HG02970 (cell line): ENCODE results near the gene MYOC.
"Not testable (repeated sequence)": the region's sequence is repeated elsewhere in the genome, so short reads cannot be mapped to it uniquely, and the experiment has no call there.

ENCODE experiments used
- ATAC-seq: cut with Tn5 transposase; IDR thresholded peaks from one replicate; pipeline ENCODE4 v1.9.1; 2021; ENCODE audit warnings: mild to moderate bottlenecking, moderate library complexity, moderate number of reproducible peaks; ENCODE audit not compliant: unreplicated experiment, low FRiP score

Gene MYOC

DNA sequence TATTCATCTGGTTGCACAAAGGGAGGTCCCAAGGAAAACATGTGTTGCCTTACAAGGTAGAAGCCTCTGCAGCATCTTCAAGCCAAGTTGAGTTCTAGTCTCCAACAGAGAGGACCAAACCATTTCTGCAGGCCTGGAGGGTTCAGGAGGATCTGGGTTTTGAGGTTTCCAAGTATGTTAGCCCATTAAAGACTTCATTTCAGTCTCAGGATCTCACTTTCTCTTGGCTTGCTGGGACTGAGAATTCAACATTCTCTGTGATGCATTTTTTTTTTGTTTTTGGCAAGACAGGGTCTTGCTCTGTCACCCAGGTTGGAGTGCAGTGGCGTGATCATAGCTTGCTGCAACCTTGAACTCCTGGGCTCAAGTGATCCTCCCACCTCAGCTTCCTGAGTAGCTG, 39.2 kb downstream of the MYOC start:
- ATAC-seq = no peak

DNA sequence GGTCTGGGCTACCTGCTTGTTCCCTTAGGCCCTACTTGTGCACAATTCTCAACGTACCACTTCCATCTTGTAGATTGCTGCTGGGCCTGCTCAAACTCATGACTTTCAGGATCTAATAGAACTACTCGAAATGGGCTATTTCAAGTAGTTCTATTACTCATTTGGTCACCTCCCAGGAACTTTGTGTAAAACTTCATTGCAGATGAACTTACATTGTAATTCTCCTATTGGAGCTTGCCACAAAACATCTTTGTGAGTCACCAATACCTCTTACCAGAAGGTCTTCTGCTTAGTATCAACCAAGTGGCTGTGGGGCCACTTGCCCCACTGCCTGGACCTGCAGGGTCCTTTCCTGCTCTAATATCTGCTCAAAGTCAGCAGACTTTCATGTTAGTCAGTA, 41.2 kb downstream of the MYOC start:
- ATAC-seq = no peak

DNA sequence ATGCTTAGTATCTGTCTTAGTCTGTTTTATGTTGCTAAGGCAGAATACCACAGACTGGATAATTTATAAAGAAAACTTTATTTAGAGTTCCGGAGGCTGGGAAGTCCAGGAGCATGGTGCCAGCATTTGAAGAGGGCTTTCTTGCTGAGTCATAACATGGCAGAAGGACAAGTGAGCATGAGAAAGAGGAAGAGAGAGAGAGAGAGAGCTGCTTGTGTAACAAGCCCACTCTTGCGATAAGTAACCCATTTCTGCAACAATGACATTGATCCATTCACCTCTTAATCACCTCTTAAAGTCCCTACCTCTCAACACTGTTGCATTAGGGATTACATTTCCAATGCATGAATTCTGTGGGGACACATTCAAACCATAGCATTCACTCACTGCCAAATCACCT, 42.1 kb downstream of the MYOC start:
- no peak for ATAC-seq

DNA sequence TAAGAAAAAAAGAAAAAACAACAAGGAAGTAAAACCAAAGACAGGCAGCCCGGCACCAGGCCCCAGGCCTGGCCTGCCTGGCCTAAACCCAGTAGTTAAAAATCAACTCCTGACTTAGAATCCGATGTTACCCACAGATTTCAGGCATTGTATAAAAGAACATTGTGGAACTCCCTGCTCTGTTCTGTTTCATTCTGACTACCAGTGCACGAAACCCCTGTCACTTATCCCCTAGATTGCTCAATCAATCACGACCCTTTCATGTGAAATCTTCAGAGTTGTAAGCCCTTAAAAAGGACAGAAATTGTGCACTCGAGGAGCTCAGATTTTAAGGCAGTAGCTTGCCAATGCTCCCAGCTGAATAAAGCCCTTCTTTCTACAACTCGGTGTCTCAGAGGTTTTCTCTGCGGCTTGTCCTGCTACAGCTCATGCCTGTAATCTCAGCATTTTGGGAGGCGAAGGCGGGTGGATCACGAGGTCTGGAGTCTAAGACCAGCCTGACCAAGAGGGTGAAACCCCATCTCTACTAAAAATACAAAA, 46.0 kb downstream of the MYOC start:
- ATAC-seq = no peak

DNA sequence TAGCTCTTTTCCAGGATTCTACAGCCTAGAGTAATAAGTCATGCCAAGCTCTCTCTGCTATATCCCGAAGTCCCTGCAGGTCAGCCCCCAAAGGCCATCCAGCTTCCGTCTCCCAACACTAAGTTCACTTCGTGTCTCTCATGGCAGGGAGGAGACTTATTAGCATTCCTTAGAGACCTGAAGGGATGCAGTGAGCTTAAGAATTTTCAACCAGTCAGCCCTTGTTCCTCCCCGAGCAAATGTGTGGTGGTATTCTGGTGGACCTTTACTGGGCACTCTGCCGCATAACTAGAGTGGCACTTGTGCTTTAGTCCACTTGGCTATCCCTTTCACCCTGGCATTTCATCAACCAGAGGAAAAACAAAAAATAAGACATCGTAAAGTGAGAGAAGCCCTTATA, 49.4 kb downstream of the MYOC start:
- ATAC-seq = not testable (repeated sequence)

DNA sequence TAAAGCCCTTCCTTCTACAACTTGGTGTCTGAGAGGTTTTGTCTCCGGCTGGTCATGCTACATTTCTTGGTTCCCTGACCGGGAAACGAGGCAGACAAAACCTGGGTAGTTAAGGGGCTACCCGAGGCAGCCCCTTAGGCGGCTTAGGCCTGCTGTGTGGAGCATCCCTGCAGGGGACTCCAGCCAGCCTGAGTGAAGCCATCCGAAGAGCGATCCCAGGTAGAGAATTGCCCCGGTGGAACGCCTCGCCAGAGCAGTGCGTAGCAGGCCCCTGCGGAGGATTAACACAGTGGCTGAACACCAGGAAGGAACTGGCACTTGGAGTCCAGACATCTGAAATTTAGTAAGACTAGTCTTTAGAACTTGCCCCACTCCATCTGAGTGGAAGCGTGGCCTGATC, 51.6 kb downstream of the MYOC start:
- ATAC-seq = no peak

DNA sequence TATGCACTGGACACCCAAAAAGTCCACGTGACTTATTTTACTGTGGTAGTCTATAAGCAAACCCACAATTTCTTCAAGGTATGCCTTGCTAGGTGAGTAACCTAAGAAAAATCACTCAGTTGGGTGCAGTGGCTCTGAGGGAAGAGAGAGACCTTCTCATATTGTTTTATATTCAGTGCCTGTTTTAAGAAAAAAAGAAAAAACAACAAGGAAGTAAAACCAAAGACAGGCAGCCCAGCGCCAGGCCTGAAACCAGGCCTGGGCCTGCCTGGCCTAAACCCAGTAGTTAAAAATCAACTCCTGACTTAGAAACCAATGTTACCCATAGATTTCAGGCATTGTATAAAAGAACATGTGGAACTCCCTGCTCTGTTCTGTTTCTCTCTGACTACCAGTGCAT, 52.2 kb downstream of the MYOC start:
- ATAC-seq = not testable (repeated sequence)

DNA sequence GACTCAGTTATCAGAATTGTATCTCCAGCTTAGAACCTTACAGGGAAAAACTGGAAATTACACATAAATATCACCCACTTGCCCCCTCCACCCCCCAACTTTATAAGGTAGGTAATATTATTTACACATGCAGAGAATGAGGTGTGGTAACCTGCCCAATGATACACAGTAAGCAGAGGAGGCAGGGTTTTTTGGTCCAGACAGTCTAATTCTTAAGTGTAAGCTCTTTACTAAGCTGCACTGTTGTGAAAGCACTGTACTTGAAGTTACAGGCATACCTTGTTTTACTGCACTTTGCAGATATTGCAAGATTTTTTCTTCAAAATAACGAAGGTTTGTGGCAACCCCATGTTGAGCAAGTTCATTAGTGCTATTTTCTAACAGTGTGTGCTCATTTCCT, 55.3 kb downstream of the MYOC start:
- no peak for ATAC-seq

DNA sequence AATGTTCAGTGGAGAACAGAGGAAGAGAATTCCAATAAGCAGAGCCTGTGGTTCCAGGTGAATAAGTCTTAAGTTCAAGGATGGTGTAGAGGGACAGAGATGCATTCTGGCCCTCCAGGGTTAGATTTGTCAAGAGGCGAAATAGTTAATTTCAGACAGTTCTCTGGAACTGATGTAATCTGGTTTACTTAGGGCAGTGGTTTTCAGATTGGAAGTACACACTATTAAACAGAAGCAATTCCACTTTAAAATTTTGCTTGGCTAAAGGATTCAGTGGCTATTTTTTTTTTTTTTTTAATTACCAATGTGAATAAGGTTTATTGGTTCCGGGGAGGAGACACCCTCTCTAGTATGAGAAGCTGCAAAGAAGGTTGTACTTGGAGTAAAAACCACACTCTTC, 55.8 kb downstream of the MYOC start:
- no peak for ATAC-seq

DNA sequence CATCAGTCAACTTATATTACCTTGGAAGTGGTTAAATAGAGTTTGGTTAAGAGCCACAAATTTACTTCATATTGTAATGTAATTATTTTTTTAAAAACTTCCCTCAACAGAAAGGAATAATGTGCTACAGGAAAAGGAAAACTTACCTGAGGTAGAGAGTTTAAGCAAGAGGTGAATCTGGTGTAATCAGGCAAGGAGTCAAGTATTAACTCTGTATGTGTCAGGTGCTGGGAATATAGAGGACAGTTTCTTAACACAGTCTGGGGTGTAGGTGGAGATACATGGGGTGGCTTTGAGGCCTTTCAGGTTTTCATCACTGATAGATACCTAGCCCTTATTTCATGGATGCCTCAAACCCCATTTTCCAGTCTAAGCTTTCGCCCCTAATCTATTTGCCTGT, 56.4 kb downstream of the MYOC start:
- ATAC-seq = no peak

DNA sequence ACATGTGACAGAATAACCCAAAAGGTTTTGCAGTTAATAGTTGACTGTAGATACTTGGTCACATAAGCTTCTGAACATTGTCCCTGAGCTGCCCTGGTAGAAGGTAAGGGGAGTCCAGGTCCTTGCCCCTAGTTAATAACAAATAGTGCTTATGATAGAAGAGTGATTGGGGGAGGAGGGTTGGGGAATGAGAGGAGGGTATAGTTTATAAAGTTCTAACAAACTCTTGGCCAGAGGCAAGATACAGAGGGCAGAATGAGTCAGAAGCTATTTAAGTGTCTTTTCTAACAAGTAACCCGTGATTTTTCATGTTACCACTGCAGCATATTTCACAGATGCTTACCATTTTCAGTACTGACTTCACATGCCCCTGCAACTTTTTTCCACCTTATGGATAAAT, 57.2 kb downstream of the MYOC start:
- ATAC-seq = no peak

DNA sequence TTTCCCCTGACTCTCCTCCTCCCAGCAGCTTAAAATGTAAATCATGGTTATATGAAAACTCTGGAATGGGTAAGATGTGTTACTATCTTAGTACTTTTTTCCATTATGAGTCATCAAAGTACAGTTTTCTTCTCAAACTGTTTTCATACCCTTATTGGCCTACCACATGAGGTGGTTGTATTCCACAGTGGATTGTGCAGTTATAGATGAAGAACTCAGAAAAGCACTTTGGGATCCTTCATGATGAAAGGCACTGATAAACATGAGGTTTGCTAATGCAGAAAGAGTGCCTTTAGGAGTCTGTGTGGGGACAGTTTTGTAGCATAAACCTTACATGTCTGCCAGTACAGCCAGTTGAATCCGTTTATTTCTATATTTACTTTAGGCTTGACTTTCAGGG, 62.5 kb downstream of the MYOC start:
- ATAC-seq = no peak

DNA sequence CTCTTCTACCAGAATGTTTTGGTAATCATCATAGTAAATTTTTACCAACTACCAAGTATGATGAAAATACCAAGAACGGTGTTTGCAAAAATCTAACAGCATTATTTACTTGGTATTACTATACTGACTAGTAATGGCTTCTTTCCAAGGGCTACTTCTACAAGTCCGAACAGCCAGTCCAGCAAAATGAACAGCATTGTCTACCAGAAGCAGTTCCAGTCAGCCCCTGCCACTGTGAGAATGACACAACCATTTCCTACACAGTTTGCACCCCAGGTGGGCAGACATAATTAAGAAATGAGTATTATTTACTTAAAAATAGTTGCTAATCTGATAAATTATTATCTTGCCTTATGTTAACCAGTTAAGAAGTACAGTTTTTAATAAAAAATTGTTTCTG, 64.3 kb downstream of the MYOC start:
- ATAC-seq = no peak

DNA sequence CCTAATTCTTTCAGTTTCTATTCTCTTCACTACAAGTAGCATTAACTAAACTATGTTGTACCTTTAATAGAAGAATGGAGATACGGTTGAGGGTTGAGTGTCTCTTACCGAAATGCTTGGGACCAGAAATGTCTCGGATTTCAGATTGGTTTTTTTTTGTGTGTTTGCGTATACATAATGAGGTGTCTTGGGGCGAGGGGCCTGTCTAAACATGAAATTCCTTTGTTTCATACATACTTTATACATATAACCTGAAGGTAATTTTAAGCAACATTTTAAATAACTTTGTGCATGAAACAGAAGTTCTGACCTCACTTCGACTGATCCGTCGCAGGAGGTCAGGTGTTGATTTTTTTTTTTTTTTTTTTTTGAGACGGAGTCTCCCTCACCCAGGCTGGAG, 66.8 kb downstream of the MYOC start:
- ATAC-seq = no peak
